GM12878 (cell line): Measurements from ENCODE around the gene NOP56. TPM values are rescaled to one million over a fixed set of nuclear protein-coding genes. Genes with fewer than 3 reads are reported as not detected.

Experiments
- CBFB ChIP-seq: IDR thresholded peaks from 2 replicates; pipeline ENCODE4 v1.6.1; 2016; ENCODE audit warnings: antibody characterized with exemption, low read depth
- GATAD2B ChIP-seq: fragments of 450-650 bp; conservative IDR thresholded peaks from 2 replicates; pipeline ENCODE4 v1.6.1; 2017; ENCODE audit warnings: low read depth, mild to moderate bottlenecking, moderate library complexity
- IKZF2 ChIP-seq, 2 experiments: fragments of 450-650 bp; IDR thresholded peaks; 2 replicates each; pipeline ENCODE4 v1.6.1; 2017; ENCODE audit warnings: mild to moderate bottlenecking in 2 of 2, moderate library complexity in 2 of 2
- NBN ChIP-seq: fragments of 450-650 bp; IDR thresholded peaks from 2 replicates; pipeline ENCODE4 v1.6.1; 2016
- RELA ChIP-seq: fragments of 450-650 bp; IDR thresholded peaks from 2 replicates; pipeline ENCODE4 v1.8.0; 2014; ENCODE audit warnings: borderline replicate concordance; ENCODE audit not compliant: partially characterized antibody
- TCF3 ChIP-seq: IDR thresholded peaks from 2 replicates; pipeline ENCODE4 v1.6.1; 2012; ENCODE audit warnings: low read depth, mild to moderate bottlenecking, low read length, borderline replicate concordance; ENCODE audit not compliant: insufficient read depth
- WRNIP1 ChIP-seq: IDR thresholded peaks from 2 replicates; pipeline ENCODE4 v1.6.1; 2011; ENCODE audit warnings: low read depth, low read length, improper control_type of control experiment, borderline replicate concordance
- polyA plus RNA-seq, 11 experiments: library from polyadenylated mRNA; depleted of rRNA in 4 of 11; unstranded in 6 of 11; stranded (reverse) in 5 of 11; fragments of >200 nt; fragmentation: Nextera tagmentation in 4 of 11; fragmentation: Illumina TruSeq in 1 of 11; extraction: Ambion mirVana in 4 of 11; extraction: Trizol in 1 of 11; gene quantifications; 1 replicate in 1 of 11; 2 replicates in 10 of 11; pipeline versions ENCODE4 v1.2.1 to v1.2.3, GENCODE V29; 2011 to 2016; ENCODE audit warnings: inconsistent platforms in 2 of 11, missing spikeins in 2 of 11, low read depth in 1 of 11
- total RNA-seq, 4 experiments: library from RNA; depleted of rRNA in 3 of 4; stranded (reverse); fragments of >200 nt in 3 of 4; fragmentation: Illumina TruSeq in 1 of 4; extraction: Trizol in 1 of 4; gene quantifications; 2 replicates each; pipeline versions ENCODE4 v1.2.1 to v1.2.3, GENCODE V29; 2013 to 2021
- TF ChIP-seq, protein P1 (sequence below): IDR thresholded peaks from 2 replicates; pipeline ENCODE4 v1.6.1; 2012; ENCODE audit warnings: low read length, inconsistent platforms
- TF ChIP-seq, protein P2 (sequence below): fragments of 450-650 bp; IDR thresholded peaks from 2 replicates; pipeline ENCODE4 v1.6.1; 2017; ENCODE audit warnings: antibody characterized with exemption, mild to moderate bottlenecking, moderate library complexity
- TF ChIP-seq, protein P3 (sequence below): fragments of 450-650 bp; IDR thresholded peaks from 2 replicates; pipeline ENCODE4 v1.6.1; 2017; ENCODE audit warnings: mild to moderate bottlenecking
- TF ChIP-seq, protein P4 (sequence below): fragments of 450-650 bp; IDR thresholded peaks from 2 replicates; pipeline ENCODE4 v1.6.1; 2017; ENCODE audit warnings: borderline replicate concordance

The NOP56 gene
- total and polyA plus RNA-seq, 10 of the 15 experiments (the other 5 are each of a cell fraction or from before 2014, with no cell fraction given) = 254 to 550 (median 464) TPM

DNA sequence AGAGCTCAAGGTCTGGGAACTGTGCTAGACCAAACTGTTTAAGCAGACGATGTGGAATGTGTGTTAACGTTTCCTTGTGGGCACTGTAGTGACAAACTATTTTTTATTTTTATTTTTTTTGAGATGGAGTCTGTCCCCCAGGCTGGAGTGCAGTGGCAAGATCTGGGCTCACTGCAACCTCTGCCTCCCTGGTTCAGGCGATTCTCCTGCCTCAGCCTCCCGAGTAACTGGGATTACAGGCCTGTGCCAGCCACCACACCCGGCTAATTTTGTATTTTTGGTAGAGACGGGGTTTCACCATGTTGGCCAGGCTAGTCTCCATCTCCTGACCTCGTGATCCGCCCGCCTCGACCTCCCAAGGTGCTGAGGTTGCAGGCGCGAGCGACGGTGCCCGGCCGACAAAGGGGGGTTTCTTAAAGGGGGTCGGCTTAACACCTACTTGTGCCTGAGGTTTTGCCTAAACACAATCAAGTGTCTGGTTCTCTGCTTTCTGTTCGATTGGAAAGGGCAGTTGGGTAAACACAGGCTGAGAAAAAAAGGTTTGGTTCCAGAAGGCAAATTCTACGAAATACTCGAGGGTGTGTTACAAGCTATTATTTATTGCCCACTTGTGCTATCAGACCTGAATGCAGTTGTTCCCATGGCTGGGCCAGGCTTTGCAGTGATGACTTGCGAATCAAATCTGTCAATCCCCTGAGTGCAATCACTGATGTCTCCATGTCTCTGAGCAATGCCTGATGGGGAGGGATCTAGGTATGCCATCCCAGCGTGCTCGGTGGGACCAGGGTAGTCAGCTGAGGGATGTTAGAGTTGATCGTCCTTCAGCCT lies 1.3 kb downstream of the NOP56 start (continued):
- TF ChIP-seq WRNIP1 = no peak
- no peak for TF ChIP-seq IKZF2 (IDR thresholded peaks at IDR 0.05)
- TF ChIP-seq TCF3 = no peak
- TF ChIP-seq NBN = no peak
- TF ChIP-seq GATAD2B = no peak
- TF ChIP-seq, protein P1, sequence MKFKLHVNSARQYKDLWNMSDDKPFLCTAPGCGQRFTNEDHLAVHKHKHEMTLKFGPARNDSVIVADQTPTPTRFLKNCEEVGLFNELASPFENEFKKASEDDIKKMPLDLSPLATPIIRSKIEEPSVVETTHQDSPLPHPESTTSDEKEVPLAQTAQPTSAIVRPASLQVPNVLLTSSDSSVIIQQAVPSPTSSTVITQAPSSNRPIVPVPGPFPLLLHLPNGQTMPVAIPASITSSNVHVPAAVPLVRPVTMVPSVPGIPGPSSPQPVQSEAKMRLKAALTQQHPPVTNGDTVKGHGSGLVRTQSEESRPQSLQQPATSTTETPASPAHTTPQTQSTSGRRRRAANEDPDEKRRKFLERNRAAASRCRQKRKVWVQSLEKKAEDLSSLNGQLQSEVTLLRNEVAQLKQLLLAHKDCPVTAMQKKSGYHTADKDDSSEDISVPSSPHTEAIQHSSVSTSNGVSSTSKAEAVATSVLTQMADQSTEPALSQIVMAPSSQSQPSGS = no peak
- TF ChIP-seq CBFB = no peak
- TF ChIP-seq, protein P2, sequence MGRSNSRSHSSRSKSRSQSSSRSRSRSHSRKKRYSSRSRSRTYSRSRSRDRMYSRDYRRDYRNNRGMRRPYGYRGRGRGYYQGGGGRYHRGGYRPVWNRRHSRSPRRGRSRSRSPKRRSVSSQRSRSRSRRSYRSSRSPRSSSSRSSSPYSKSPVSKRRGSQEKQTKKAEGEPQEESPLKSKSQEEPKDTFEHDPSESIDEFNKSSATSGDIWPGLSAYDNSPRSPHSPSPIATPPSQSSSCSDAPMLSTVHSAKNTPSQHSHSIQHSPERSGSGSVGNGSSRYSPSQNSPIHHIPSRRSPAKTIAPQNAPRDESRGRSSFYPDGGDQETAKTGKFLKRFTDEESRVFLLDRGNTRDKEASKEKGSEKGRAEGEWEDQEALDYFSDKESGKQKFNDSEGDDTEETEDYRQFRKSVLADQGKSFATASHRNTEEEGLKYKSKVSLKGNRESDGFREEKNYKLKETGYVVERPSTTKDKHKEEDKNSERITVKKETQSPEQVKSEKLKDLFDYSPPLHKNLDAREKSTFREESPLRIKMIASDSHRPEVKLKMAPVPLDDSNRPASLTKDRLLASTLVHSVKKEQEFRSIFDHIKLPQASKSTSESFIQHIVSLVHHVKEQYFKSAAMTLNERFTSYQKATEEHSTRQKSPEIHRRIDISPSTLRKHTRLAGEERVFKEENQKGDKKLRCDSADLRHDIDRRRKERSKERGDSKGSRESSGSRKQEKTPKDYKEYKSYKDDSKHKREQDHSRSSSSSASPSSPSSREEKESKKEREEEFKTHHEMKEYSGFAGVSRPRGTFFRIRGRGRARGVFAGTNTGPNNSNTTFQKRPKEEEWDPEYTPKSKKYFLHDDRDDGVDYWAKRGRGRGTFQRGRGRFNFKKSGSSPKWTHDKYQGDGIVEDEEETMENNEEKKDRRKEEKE = no peak
- TF ChIP-seq RELA = no peak
- TF ChIP-seq, protein P3, sequence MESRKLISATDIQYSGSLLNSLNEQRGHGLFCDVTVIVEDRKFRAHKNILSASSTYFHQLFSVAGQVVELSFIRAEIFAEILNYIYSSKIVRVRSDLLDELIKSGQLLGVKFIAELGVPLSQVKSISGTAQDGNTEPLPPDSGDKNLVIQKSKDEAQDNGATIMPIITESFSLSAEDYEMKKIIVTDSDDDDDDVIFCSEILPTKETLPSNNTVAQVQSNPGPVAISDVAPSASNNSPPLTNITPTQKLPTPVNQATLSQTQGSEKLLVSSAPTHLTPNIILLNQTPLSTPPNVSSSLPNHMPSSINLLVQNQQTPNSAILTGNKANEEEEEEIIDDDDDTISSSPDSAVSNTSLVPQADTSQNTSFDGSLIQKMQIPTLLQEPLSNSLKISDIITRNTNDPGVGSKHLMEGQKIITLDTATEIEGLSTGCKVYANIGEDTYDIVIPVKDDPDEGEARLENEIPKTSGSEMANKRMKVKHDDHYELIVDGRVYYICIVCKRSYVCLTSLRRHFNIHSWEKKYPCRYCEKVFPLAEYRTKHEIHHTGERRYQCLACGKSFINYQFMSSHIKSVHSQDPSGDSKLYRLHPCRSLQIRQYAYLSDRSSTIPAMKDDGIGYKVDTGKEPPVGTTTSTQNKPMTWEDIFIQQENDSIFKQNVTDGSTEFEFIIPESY = no peak
- TF ChIP-seq, protein P4, sequence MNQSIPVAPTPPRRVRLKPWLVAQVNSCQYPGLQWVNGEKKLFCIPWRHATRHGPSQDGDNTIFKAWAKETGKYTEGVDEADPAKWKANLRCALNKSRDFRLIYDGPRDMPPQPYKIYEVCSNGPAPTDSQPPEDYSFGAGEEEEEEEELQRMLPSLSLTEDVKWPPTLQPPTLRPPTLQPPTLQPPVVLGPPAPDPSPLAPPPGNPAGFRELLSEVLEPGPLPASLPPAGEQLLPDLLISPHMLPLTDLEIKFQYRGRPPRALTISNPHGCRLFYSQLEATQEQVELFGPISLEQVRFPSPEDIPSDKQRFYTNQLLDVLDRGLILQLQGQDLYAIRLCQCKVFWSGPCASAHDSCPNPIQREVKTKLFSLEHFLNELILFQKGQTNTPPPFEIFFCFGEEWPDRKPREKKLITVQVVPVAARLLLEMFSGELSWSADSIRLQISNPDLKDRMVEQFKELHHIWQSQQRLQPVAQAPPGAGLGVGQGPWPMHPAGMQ = no peak
